IMR-90 (cell line): ENCODE measurements around the gene TNP1. TPM values are rescaled to one million over a fixed set of nuclear protein-coding genes. Genes with fewer than 3 reads are reported as not detected.

Experiments
- ATAC-seq: fragments of 200-7000 bp; cut with Tn5 transposase; 2 replicates; pipeline ENCODE4 v1.9.1; 2020; ENCODE audit warnings: low read depth, mild to moderate bottlenecking, moderate library complexity
- BruUV-seq: library from RNA; stranded (reverse); fragments of 400-500 nt; replicated peaks from 2 replicates; lab custom pipeline; 2021; lab: Mats Ljungman, UMichigan
- CTCF ChIA-PET: fragments of 300-600 bp; formaldehyde crosslinking; extraction: SDS; loops from one replicate; lab custom pipeline; 2021; ENCODE audit warnings: antibody characterized with exemption; lab: Yijun Ruan, JAX
- POLR2A ChIA-PET: fragments of 300-600 bp; sonication (Branson Sonifier 250); formaldehyde crosslinking; loops from one replicate; lab custom pipeline; 2022; ENCODE audit warnings: antibody characterized with exemption; ENCODE audit not compliant: unreplicated experiment; lab: Charles Lee
- DNase-seq: peaks from one replicate; pipeline ENCODE4 v3.0.0; 2013
- H2AFZ ChIP-seq: replicated peaks from 2 replicates; pipeline ENCODE3; 2013; ENCODE audit warnings: low read length, mild to moderate bottlenecking; ENCODE audit not compliant: poor library complexity
- H2AK5ac ChIP-seq: 2 replicates; pipeline ENCODE4 v1.6.1; 2013; ENCODE audit warnings: low read depth, low read length, inconsistent platforms
- H2AK9ac ChIP-seq: replicated peaks from 2 replicates; pipeline ENCODE3; 2013; ENCODE audit warnings: mild to moderate bottlenecking, low read depth, low read length, moderate library complexity; ENCODE audit not compliant: poor library complexity
- H2BK120ac ChIP-seq: 2 replicates; pipeline ENCODE4 v1.6.1; 2013; ENCODE audit warnings: low read depth, low read length, inconsistent platforms
- H2BK15ac ChIP-seq: 3 replicates; pipeline ENCODE4 v1.6.1; 2013; ENCODE audit warnings: low read depth, low read length, inconsistent platforms
- H2BK20ac ChIP-seq: 2 replicates; pipeline ENCODE4 v1.6.1; 2013; ENCODE audit warnings: low read depth, mild to moderate bottlenecking, inconsistent platforms, low read length, moderate library complexity
- H2BK5ac ChIP-seq: 2 replicates; pipeline ENCODE4 v1.6.1; 2013; ENCODE audit warnings: mild to moderate bottlenecking, low read depth, low read length, inconsistent platforms; ENCODE audit not compliant: poor library complexity, severe bottlenecking
- H3K14ac ChIP-seq: replicated peaks from 2 replicates; pipeline ENCODE4 v1.6.1; 2013; ENCODE audit warnings: low read depth, low read length, inconsistent platforms
- H3K18ac ChIP-seq: 2 replicates; pipeline ENCODE4 v1.6.1; 2013; ENCODE audit warnings: low read depth, low read length, control low read depth
- H3K23ac ChIP-seq: 2 replicates; pipeline ENCODE4 v1.6.1; 2013; ENCODE audit warnings: low read depth, low read length, inconsistent platforms
- H3K27ac ChIP-seq: 2 replicates; pipeline ENCODE4 v1.5.1; 2013; ENCODE audit warnings: mild to moderate bottlenecking, control low read depth, low read length; ENCODE audit not compliant: insufficient read depth
- H3K27me3 ChIP-seq: 2 replicates; pipeline ENCODE4 v1.6.1; 2013; ENCODE audit warnings: low read length; ENCODE audit not compliant: control insufficient read depth, insufficient read depth
- H3K36me3 ChIP-seq: 2 replicates; pipeline ENCODE4 v1.6.1; 2013; ENCODE audit warnings: low read length, mixed read lengths; ENCODE audit not compliant: control insufficient read depth, insufficient read depth
- H3K4ac ChIP-seq: 2 replicates; pipeline ENCODE4 v1.6.1; 2013; ENCODE audit warnings: low read depth, low read length, inconsistent platforms
- H3K4me1 ChIP-seq: 2 replicates; pipeline ENCODE4 v1.6.1; 2013; ENCODE audit warnings: low read length, mixed read lengths; ENCODE audit not compliant: control insufficient read depth, insufficient read depth
- H3K4me2 ChIP-seq: 2 replicates; pipeline ENCODE4 v1.6.1; 2013; ENCODE audit warnings: low read depth, mild to moderate bottlenecking, control low read depth, low read length, moderate library complexity
- H3K4me3 ChIP-seq: 2 replicates; pipeline ENCODE4 v1.5.1; 2013; ENCODE audit warnings: low read depth, mild to moderate bottlenecking, control low read depth, low read length, moderate library complexity; ENCODE audit not compliant: insufficient read depth
- H3K56ac ChIP-seq: 2 replicates; pipeline ENCODE4 v1.6.1; 2013; ENCODE audit warnings: low read length, inconsistent platforms; ENCODE audit not compliant: insufficient read depth; ENCODE audit errors: extremely low read depth
- H3K79me1 ChIP-seq, 2 experiments: 2 replicates each; pipeline ENCODE4 v1.6.1; 2013; ENCODE audit warnings: low read length in 2 of 2, inconsistent platforms in 1 of 2, low read depth in 1 of 2
- H3K9ac ChIP-seq: 2 replicates; pipeline ENCODE4 v1.6.1; 2013; ENCODE audit warnings: low read depth, low read length, control low read depth
- H3K9me1 ChIP-seq: 2 replicates; pipeline ENCODE4 v1.6.1; 2013; ENCODE audit warnings: low read length, inconsistent platforms; ENCODE audit not compliant: insufficient read depth
- H3K9me3 ChIP-seq: 2 replicates; pipeline ENCODE4 v1.6.1; 2013; ENCODE audit warnings: low read length; ENCODE audit not compliant: control insufficient read depth, insufficient read depth
- H4K20me1 ChIP-seq: 2 replicates; pipeline ENCODE4 v1.6.1; 2013; ENCODE audit warnings: low read length, inconsistent platforms; ENCODE audit not compliant: insufficient read depth
- H4K5ac ChIP-seq: 2 replicates; pipeline ENCODE4 v1.6.1; 2013; ENCODE audit warnings: mild to moderate bottlenecking, low read depth, low read length, control low read depth
- H4K8ac ChIP-seq, 2 experiments: 2 replicates each; pipeline ENCODE4 v1.6.1; 2013; ENCODE audit warnings: low read depth in 2 of 2, low read length in 2 of 2, control low read depth in 1 of 2, inconsistent platforms in 1 of 2
- H4K91ac ChIP-seq: 2 replicates; pipeline ENCODE4 v1.6.1; 2013; ENCODE audit warnings: low read depth, low read length, inconsistent platforms; ENCODE audit not compliant: insufficient read depth
- BHLHE40 ChIP-seq: fragments of 150-350 bp; IDR thresholded peaks from 2 replicates; pipeline ENCODE4 v1.6.1; 2016; ENCODE audit warnings: mild to moderate bottlenecking, low read depth, low read length
- CEBPB ChIP-seq: IDR thresholded peaks from 2 replicates; pipeline ENCODE4 v1.6.1; 2012; ENCODE audit warnings: low read depth, low read length, improper control_type of control experiment
- FOS ChIP-seq: fragments of 150-350 bp; IDR thresholded peaks from 2 replicates; pipeline ENCODE4 v1.6.1; 2016; ENCODE audit warnings: low read depth, low read length
- MAFK ChIP-seq: IDR thresholded peaks from 2 replicates; pipeline ENCODE4 v1.6.1; 2012; ENCODE audit warnings: low read depth, low read length, improper control_type of control experiment
- MXI1 ChIP-seq: IDR thresholded peaks from 2 replicates; pipeline ENCODE4 v1.6.1; 2012; ENCODE audit warnings: low read depth, mild to moderate bottlenecking, low read length, moderate library complexity, borderline replicate concordance
- RFX5 ChIP-seq: IDR thresholded peaks from 2 replicates; pipeline ENCODE4 v1.8.0; 2012; ENCODE audit warnings: low read depth, mild to moderate bottlenecking, low read length, moderate library complexity
- SMC3 ChIP-seq: fragments of 150-350 bp; IDR thresholded peaks from 2 replicates; pipeline ENCODE4 v1.6.1; 2016; ENCODE audit warnings: low read depth, mild to moderate bottlenecking, antibody characterized with exemption, low read length, moderate library complexity
- WGBS, 2 experiments: methylation state at CpG; one replicate each; pipeline versions ENCODE4 v1.1.5 to v1.1.7; 2013; ENCODE audit warnings: missing lambda C conversion rate in 2 of 2; ENCODE audit not compliant: insufficient read length in 1 of 2; ENCODE audit errors: extremely low coverage in 2 of 2; 5-methylcytosine and 5-hydroxymethylcytosine counted together
- dilution Hi-C: fragments of 300-500 bp; cut with HindIII; formaldehyde crosslinking; loops from one replicate; pipeline ENCODE4 v1.14.3; 2018; ENCODE audit warnings: low sequenced_read_pairs; ENCODE audit not compliant: unreplicated experiment
- in situ Hi-C: fragments of 300-500 bp; cut with MboI; formaldehyde crosslinking; loops from 3 replicates; pipeline ENCODE4 v1.14.3; 2019; ENCODE audit warnings: low sequenced_read_pairs, inconsistent platforms, mixed read lengths
- intact Hi-C: fragments of 100-400 bp; cut with micrococcal nuclease; formaldehyde crosslinking; loops from 2 replicates; pipeline ENCODE4 v1.10.0; 2022
- polyA plus RNA-seq, 3 experiments: library from polyadenylated mRNA; depleted of rRNA; stranded (reverse); fragments of >200 nt; gene quantifications; 2 replicates each; pipeline ENCODE4 v1.2.3, GENCODE V29; 2012; ENCODE audit warnings: low replicate concordance in 1 of 3
- total RNA-seq: library from RNA; depleted of rRNA; stranded (reverse); fragments of >200 nt; gene quantifications from 2 replicates; pipeline ENCODE4 v1.2.3, GENCODE V29; 2012

Gene TNP1
- total and polyA plus RNA-seq, 2 of the 4 experiments (the other 2 are of a cell fraction), result not detected

DNA sequence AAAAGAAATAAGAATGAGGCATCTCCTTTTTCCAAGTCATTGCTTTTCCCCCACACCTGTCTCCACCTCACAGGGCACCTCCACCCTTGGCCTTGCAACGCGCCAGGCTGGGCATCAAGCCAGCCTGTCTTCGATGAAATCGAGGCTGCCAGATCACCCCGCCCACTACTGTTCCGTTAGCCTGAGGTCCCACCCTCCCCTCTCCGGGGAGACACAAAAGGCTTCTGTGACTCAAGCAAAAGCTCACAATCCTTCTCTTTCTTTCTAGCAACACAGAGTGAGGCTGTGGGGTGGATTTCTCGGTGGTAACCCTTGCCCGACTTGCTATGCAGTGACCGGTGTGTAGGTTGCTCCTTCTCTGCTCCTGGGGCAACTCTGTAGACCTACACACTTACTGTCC is 9.9 kb downstream of the TNP1 start:
- no peak for ATAC-seq
- no peak overlapping the region for H4K8ac ChIP-seq
- WGBS, 2 experiments, result 100% methylated on average over 2 of the region's 10 CpGs; no CpG with 5 or more reads in 1 of the 2 experiments
- H3K23ac ChIP-seq, result no peak overlapping the region
- H3K9me1 ChIP-seq, result peaks cover 2% of the 10 kb centered on the region; the same call in 1 of the 2 replicates
- no peak overlapping the region for H3K14ac ChIP-seq
- no peak overlapping the region for H3K9ac ChIP-seq
- H2AFZ ChIP-seq, result no peak overlapping the region
- H3K27me3 ChIP-seq, result no peaks in the 10 kb centered on the region
- intact Hi-C loops, result no loop called here
- no peaks in the 10 kb centered on the region for H3K4me1 ChIP-seq
- no peak overlapping the region for H3K4me2 ChIP-seq
- H3K79me1 ChIP-seq, result no peaks in the 10 kb centered on the region
- H2BK20ac ChIP-seq, result no peak overlapping the region
- no peak overlapping the region for H3K27ac ChIP-seq
- H2BK120ac ChIP-seq, result no peak overlapping the region
- no peak overlapping the region for H2AK9ac ChIP-seq
- TF ChIP-seq MXI1 (no peak), BHLHE40 (no peak), SMC3 (no peak), FOS (no peak), MAFK (no peak), RFX5 (no peak), CEBPB (no peak)
- in situ Hi-C loops, result no loop called here
- H3K36me3 ChIP-seq, result no peaks in the 10 kb centered on the region
- ChIA-PET CTCF (interaction anchor here (0.9 kb wide), 1 partner anchor 9 kb away, joined by 3 read pairs; no protein-coding TSS in a partner anchor), POLR2A (no interaction called here)
- H3K56ac ChIP-seq, result no peak overlapping the region
- no peak overlapping the region for H4K5ac ChIP-seq
- H3K4ac ChIP-seq, result no peak overlapping the region
- H2BK15ac ChIP-seq, result no peak overlapping the region
- no peak overlapping the region for H3K18ac ChIP-seq
- dilution Hi-C loops, result no loop called here
- no peak overlapping the region for H3K4me3 ChIP-seq
- no peak overlapping the region for H4K91ac ChIP-seq
- H2BK5ac ChIP-seq, result no peak overlapping the region
- DNase-seq, result no peak
- no peaks in the 10 kb centered on the region; the same call in 1 of the 2 replicates for H3K9me3 ChIP-seq
- no TSS peak for BruUV-seq
- H4K20me1 ChIP-seq, result no peaks in the 10 kb centered on the region
- H2AK5ac ChIP-seq, result no peak overlapping the region
